Measurements from ENCODE around the gene CX3CL1.
"Not testable (repeated sequence)": the region's sequence is repeated elsewhere in the genome, so short reads cannot be mapped to it uniquely, and the experiment has no call there.

The CX3CL1 gene

DNA sequence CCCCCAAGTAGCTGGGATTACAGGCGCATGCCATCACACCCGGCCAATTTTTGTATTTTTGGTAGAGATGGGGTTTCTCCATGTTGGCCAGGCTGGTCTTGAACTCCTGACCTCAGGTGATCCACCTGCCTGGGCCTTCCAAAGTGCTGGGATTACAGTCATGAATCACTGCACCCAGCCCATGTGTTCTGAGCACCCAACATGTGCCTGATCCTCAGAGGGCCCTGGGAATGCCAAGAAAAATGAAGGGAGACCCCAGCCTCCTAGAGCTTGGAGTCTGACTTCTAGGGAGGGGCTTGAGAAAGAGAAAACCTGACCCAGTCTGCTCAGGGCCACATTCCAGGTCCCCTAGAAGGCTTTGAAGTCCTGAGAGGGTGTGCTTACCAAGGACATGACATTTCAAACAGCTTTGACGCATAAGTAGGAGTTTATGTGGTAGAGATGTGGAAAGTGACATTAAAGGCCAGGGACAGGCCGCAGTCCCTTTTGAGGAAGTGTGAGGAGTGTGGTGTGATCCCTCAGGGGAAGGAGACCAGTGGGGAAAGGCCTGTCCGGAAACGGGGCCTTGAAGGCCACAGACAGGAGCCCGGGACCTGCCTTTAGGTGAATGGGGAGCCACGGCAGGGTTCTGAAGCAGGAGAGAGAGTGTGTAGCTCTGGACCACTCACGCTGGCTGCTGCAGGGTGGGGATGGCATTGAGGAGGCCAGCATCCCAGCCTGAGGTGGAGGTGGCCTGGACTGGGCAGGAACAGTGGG is 14.8 kb upstream of the CX3CL1 start:
- DNase-seq (ENCODE audit: low spot score): no peak

DNA sequence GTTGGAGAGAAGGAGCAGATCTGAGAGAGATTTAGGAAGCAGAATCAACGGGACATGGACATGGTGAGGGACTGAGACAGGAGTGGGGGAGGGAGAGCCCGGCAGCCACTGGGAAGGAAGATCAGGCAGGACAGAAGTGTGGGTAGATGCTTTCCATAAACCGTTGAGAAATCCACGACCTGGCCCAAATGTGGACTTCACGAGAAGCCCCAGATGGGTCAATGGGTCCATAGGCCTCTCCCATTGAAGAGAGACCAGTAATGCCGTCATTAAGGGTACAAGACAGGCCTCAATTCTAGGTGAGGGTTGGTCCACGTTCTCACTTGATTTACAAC is 14.2 kb upstream of the CX3CL1 start:
- DNase-seq (ENCODE audit: low spot score): no peak

DNA sequence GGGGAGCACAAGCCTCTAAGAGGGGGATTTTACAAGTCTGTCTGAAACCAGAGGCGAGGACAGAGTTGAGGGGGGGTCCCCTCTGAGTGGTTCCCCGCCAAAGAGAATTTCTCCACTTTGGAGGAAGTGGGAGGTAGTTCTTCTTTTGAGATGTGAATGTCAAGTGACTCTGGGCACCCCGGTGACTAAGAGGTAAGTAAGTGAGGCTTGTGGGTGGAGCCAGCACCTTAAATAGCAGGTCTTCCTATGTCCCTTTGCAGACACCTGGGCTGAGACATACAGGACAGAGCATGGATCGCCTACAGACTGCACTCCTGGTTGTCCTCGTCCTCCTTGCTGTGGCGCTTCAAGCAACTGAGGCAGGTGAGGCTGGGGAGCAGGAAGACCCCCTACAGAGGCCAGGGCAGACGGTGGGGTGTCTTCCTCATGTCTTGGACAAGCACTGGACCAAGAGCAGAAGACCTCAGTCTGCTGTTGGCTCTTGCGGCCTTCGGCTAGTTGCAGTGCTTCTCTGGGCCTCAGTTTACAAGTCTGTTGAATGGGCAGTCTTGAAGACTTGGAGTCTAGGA is 13.7 kb upstream of the CX3CL1 start, which contains the start of gene CCL22:
CCL22 (plus strand) TSS at position 257 of the 569 bp plus-strand sequence; CDS start at position 291, 34 bp downstream.
- DNase-seq (ENCODE audit: low spot score): peak; percentile 17

DNA sequence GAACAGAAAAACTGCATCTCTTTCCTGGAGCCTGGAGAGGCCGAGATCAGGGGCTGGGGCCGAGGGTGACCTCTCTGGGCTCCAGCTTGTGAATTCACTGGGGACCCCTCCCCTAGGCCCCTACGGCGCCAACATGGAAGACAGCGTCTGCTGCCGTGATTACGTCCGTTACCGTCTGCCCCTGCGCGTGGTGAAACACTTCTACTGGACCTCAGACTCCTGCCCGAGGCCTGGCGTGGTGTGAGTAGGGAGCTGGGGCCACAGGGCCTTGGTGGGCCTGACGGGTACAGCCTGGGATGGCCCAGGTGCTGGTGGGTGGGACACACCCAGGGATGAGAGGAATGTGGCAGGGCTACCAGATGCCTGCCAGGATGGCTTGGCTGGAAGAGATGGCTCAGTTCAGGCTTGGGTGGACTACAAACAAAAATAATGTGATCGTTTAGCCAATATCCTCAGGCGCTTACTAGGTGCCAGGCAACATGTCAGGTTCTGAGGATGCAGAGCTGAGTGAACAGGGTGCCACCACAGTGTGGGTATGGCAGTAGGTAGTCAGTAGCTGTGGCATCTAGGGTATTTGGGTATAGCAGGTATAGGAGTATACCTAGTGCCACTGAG is 11.9 kb upstream of the CX3CL1 start:
- no peak for DNase-seq (ENCODE audit: low spot score)

DNA sequence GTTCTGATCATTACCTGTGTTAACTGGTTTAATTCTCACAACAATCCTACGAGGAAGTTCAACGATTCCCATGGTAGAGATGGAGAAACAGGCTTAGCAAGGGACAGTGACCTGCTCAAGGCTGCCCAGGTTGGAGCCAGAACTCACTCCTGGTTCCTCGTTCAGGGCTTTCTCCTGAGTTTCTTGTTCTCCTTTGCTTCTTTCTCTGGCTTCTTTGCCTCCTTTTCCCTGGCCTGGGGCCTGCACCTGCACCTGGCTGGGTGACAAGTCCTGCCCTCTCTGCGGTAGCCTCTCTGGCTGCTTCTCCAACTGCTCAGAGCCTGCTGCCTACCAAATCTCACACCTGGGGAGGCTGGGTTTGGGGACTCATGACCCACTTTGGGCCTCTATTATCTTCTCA is 10.9 kb upstream of the CX3CL1 start:
- DNase-seq (ENCODE audit: low spot score): no peak

DNA sequence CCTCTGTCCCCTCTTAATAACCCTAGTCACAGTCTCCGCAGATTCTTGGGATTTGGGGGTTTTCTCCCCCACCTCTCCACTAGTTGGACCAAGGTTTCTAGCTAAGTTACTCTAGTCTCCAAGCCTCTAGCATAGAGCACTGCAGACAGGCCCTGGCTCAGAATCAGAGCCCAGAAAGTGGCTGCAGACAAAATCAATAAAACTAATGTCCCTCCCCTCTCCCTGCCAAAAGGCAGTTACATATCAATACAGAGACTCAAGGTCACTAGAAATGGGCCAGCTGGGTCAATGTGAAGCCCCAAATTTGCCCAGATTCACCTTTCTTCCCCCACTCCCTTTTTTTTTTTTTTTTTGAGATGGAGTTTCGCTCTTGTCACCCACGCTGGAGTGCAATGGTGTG is 8.1 kb upstream of the CX3CL1 start:
- no peak for DNase-seq (ENCODE audit: low spot score)

DNA sequence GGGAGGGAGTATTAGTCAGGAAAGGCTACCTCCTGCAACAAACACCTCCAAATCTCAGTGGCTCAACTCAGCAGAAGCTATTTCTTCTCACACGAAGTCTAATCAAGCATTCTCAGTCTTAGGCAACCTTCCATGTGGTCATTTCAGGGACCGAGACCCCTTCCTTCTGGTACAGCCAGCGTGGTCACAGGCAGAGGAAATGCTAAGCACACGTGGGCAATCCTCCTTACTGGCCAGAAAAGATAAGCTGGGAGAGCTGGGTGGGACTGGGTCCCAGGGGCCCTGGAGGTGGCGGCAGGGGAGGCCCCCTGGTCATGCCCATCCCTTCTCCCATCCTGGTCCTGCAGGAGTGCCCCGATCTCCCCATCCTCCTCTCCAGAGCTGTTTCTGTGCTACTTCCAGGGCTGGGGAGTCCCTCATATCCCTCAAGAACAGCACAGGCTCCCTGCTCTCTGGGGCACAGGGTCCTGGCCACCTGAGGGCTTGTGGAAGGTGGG is 5.7 kb upstream of the CX3CL1 start:
- DNase-seq (ENCODE audit: low spot score): no peak

DNA sequence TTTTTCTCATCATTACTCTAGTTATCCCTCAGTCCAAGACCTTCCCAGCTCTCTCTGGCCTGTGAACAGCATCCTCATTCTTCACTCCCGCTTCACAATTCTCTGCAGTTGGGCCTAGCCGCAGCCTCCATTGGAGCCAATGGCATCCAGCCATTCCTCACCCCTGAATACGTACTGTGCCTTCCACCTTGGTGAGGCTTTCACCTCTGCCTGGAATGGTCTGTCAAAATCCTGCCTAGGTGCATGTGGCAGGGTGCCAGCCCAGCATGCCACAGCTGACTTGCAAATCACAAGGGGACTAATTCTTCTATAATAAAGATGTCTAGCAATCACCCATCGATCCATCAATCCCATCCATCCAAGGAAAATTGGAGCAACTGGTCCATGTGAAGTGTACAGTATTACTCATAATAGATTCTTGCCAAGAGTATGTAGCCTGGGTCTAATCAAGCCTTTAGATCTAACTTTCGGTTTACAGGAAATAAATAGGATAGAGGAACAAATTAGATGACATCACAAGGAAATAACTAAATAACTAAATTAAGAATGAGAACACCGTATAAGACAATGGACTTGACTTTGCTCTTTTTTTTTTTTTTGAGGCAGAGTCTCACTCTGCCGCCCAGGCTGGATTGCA is 5.1 kb upstream of the CX3CL1 start:
- no peak for DNase-seq (ENCODE audit: low spot score)

DNA sequence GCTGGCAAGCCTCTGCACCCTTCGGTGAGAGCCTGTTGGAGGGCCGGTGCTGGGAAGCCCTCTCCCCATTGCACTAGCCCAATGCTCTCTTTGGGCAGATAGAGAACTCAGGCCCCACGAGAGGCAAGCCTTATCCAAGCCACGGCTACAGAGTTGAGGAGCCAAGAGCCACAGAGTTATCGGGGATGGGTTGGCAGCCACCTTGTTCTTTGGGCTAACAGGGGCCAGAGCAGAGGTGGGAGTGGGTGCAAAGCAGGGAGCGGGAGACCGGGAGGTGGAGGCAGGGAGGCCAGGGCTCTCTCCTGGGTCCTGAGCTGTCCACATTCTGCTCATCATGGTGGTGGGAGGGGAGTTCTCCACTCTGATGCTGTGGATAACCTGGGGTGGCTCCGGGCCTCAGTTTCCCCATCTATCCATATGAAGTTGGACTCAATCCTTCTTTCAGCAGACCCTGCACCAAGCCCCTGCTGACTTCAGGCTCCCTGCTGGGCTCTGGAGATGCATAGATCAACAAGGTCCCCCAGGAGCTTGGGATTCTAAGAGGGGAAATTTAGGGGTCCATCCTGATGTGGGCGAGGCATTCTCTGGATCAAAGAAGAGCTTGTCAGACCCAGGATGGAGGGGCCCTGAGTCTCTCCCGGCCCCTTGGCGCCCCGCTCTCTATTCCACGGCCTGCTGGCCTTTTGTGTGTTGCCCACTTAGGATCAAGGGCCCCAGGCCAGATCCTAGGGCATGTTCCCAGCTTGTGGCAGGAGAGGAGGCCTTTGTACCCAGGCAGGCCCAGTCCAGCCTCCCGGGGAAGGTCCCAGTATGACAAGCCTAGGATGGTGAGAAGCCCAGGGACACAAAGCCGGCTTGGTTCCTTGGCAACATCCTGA is 557 bp upstream of the CX3CL1 start:
- DNase-seq (ENCODE audit: low spot score): no peak

DNA sequence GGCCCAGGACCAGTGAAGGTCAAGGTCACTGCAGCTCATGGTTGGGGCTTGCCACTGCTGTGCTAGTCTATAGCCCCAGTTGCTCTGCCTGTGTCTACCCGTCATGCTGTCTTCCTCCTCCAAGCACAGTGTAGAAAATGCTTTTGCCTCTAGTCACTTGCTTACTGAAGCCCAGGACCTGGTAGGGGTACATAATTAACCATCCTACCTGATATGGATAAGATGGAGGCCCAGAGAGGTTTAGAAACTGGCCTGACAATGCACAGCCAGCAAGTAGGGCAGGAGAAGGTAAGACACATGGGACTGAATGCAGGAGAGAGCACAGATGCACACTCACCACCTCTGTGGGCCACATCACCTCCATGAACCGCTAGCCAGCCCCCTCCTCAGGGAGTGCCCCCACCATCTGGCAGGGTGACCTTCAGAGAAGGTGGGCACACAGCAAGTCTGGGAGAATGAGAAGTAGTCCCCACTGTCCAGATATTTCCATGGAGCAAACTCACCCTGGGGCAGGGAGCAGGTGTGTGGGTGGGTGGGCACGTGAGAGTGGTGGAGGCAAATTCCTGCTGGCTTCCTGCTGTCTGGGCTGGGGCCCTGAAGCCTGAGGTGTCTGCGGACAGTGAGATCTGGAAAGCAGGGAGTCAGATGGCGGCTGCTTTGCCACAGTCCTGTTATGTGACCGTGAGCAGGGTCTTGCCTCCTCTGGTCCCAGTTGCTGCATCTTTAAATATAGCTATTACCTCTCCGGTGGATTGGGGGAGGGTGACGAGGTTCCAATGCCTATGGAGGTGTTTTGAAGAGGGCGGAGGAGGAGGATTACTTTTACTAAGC is 1.0 kb downstream of the CX3CL1 start:
- peak; percentile 21 for DNase-seq (ENCODE audit: low spot score)

DNA sequence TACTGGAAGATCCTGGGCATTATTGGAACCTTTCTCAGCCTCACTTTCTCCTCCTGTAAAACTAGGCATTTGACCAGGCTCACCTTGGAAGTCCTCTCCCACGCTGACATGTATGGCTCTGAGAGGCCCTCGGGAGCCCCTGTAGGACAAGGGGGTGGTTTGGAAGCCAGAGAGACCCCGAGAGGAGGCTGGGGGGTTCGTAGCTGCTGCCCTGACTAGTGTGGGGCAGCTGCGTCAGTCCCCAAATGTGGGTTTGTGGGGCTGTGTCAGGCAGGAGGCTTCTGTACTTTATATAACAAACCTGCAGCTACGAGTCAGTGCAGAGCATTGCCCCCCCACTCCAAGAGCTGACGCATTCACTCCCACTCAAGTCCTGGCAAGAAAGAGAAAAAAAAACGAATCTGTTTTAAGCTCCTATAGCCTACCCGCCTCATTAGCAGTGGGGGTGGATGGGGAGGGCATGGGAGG is 1.8 kb downstream of the CX3CL1 start:
- DNase-seq (ENCODE audit: low spot score): no peak

DNA sequence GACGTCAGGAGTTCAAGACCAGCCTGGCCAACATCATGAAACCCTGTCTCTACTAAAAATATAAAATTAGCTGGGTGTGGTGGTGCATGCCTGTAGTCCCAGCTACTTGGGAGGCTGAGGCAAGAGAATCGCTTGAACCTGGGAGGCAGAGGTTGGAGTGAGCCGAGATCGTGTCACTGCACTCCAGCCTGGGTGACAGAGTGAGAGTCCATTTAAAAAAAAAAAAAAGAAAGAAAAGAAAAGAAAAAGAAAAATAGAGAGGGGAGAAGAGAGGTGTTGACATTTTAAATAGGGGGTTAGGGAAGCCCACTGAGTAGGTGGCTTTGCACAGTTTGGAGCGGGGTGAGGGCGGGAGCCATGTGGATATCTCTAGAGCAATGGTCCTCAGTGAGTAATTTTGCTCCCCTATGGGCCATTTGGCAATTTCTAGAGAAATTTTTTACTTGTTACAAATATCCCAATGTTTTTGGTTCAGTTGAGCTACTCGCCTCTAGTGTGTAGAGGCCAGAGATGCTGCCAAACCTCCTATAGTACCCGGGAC is 2.7 kb downstream of the CX3CL1 start:
- not testable (repeated sequence) for DNase-seq (ENCODE audit: low spot score)

DNA sequence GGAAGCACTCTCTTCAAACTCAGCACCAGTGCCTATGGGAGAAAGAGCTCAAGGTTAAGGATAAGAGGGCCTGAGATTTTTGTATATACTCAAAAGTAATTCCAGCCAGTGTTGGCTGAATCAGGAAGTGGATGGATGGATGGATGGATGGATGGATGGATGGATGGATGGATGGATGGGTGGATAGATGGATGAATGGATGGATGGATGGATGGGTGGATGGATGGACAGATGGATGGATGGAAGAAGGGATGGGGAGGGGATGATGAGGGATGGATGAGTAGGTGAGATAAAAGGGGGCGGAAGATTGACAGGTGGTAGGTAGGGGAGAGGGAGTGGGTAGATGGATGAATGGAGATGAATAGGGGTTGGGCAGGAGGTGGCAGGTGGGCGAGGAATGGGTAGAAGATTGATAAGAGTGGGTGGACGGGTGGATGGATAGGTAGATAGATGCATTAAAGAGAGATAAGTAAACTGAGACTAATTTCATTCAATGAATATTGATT is 4.1 kb downstream of the CX3CL1 start:
- no peak for DNase-seq (ENCODE audit: low spot score)

DNA sequence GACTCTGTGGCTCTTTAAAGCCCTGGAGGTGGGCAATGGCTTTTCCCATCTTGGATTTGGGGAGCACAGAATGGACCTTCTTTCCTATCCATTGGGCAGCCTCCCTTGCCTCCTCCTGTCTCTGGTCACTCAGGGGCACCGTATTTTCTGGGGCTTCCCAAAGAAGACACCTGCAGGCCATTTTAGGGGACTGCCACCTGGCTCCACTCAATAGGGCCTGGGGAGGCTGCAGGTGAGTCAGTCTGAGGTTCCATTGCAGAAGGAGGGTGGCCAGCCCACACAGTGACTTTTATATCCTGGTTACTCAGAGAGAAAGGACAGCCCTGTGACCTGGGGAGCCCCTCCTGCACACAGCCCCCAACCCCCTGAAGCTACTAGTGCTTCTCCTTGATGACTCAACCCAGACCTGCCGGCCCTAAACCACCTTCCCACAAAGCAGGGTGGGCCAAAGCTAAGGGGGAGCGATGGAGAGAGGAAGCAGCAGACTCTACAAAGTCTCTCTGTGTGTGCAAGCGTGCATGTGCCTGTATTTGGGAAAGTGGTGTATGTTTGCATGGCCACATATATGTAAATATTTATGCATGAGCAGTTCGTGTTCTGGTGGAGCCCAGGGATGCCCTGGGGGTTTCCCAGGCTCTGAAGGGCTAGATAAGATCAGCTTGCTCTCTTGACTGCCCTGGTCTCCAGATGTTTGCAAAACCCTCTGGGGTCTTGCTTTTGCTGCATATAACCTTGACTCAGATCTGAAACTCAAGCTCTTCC is 5.0 kb downstream of the CX3CL1 start:
- peak; percentile 69 for DNase-seq (ENCODE audit: low spot score)

DNA sequence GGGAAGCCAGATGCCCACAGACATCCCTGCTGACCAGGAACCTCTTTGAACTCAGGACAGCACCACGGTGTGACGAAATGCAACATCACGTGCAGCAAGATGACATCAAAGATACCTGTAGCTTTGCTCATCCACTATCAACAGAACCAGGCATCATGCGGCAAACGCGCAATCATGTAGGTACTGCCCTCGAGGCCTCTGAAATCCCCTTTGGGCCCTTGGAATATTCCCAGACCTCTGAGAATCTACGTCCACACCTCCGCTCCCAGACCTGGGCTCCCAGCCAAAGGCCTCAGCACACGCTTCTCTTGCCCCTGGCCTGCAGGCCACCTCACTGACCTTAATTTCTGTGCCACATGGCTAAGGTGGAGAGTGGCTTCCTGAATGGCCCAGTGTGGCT is 7.3 kb downstream of the CX3CL1 start:
- no peak for DNase-seq (ENCODE audit: low spot score)

DNA sequence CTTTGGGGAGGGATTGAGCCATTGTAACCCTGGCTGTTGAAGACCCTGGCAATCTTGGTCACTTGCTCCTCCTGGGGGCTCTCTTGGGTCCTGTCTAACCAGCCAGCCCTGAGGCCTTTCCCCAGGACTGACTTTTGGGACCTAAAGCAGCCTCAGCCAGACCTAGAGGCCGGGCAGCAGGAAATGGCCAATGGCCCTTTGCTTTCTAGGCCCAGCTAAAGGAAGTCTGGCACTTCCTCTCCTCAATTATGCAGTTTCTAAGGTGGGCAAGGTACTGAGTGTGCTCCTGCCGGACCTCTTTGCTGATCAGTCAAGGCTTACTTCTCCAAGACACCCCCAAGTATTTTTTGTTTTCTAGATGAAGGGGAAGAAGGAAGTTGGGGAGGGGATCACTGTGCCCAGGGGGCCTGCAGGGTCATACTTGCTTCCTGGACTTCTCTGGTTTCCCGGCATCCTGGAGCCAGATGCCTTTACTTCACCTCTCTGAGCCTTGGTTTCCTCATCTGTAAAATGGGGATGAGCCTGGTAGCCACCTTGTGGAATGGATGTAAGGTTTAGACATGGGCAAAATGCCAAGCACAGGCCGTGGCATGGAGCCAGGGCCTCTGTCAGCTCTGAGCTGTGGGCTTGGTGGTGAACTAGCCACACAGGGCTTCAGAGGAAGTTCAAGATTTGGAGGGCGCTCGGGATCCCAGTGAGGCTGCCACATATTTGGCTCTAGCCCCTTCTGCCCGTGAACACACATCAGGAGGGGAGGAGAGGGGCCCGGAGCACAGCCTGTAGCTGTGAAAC is 8.6 kb downstream of the CX3CL1 start:
- DNase-seq (ENCODE audit: low spot score): no peak

DNA sequence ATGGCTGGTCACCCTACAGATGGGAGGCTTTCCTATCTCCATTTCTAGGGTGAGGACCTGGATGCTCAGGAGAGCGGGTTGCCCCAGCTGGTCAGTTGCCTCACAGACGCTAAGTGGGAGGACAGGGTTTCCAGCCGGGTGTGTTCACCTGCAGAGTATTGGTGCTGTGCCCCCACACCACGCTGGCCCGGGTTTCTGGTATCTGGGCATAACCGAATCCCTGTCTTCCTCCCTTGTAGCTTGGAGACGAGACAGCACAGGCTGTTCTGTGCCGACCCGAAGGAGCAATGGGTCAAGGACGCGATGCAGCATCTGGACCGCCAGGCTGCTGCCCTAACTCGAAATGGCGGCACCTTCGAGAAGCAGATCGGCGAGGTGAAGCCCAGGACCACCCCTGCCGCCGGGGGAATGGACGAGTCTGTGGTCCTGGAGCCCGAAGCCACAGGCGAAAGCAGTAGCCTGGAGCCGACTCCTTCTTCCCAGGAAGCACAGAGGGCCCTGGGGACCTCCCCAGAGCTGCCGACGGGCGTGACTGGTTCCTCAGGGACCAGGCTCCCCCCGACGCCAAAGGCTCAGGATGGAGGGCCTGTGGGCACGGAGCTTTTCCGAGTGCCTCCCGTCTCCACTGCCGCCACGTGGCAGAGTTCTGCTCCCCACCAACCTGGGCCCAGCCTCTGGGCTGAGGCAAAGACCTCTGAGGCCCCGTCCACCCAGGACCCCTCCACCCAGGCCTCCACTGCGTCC is 9.7 kb downstream of the CX3CL1 start:
- DNase-seq (ENCODE audit: low spot score): no peak
